GM19452 (cell line): Measurements from ENCODE around the gene CST9L.

Experiments used
- ATAC-seq: cut with Tn5 transposase; IDR thresholded peaks from one replicate; pipeline ENCODE4 v1.9.1; 2021; ENCODE audit not compliant: unreplicated experiment

Gene CST9L

GRCh38 chr20:23568320-23568970, at the start of gene CST9L:
Gene CST9L, minus strand, starts transcription at chr20:23568484. Its CDS starts 34 bp downstream, at chr20:23568450.
- ATAC-seq, result no peak

- no peak for ATAC-seq
Observed at GRCh38 chr20:23614163-23614562, 45.9 kb upstream of the CST9L start.

DNA sequence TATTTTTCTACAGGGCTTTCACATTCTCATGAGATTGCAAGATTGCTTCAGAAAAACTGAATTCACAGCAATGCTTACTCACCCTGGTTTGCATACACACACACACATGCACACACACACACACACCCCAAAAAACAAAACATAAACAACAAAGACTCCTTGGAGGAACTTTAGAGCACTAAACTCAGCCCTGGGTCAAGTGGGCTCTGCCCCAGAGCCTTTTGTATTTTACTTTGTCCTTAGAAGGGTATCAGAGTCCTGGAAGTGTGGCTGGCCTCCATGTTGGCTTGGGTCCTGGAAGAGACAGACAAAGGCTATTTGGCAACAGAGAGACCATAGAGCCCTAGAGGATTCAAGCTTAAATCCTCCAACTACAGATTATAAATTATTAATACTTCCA, 45.4 kb upstream of the CST9L start:
- ATAC-seq, result no peak

- ATAC-seq, result no peak
Observed at GRCh38 chr20:23612396-23612795, 44.1 kb upstream of the CST9L start.

DNA sequence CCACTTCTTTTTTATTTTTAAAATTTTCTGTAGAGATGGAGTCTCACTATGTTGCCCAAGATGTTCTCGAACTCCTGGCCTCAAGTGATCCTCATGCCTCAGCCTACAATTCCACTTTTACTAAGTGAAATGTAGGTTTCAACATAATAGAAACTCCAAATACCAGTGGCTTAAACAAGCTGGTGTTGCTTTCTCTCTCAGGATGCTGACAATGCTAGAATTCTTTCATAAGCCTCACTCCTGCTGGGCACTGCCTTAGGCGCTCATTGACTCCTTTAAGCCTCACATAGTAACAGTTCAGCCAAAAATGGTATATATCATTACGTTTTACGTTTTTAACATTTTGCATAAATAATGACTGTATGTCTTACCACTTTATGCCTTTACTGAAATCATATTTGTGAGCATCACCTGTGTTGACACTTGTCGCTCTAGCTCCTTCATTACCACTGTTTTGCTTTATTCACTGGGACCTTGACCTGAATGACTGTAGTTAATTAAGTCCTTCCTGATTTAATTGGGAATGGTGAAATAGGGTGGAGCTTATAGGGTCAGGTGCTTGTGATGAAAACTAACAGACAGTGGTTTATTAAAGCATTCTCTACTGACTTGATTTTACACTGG, 41.3 kb upstream of the CST9L start:
- ATAC-seq, result no peak

DNA sequence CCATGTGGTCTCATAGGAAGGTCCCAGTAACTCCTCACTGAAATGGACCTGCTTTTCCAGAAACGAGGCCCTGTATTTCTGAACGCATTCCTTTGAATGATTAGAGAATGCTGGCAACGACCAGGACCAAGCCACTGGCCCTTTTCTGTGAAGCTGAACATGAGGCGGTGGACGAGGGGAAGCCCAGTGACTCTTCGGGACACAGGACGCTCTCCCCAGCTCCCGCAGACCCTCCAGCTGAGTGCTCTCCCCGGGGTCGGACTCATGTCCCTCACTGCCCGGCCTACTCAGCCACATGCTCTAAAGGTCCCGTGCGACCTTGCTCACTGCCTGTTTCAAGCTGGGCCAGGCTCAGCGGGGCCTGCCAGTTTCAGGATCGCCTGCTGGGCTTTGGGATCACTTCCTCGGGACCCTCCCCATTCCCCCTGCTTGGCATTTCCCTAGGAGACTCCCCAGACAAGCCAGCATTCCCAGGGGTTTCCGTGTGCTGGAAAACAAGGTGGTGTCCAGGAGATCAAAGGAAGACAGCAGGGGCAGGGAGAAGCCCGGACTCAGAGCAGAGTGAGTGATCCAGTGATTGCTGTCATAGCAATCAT, 40.1 kb upstream of the CST9L start:
- no peak for ATAC-seq

GRCh38 chr20:23607497-23608245, 39.4 kb upstream of the CST9L start:
- no peak for ATAC-seq

GRCh38 chr20:23606652-23607049, 38.4 kb upstream of the CST9L start:
- ATAC-seq, result peak; percentile 88

GRCh38 chr20:23605867-23606651, 37.8 kb upstream of the CST9L start, which contains the start of gene CST9:
Gene CST9, minus strand, starts transcription at chr20:23605917. Its CDS starts 53 bp downstream, at chr20:23605864.
- no peak for ATAC-seq

GRCh38 chr20:23604306-23604705, 36.0 kb upstream of the CST9L start:
- no peak for ATAC-seq

- ATAC-seq, result no peak
Observed at GRCh38 chr20:23603321-23603720, 35.0 kb upstream of the CST9L start.

- ATAC-seq, result no peak
Observed at GRCh38 chr20:23602699-23603098, 34.4 kb upstream of the CST9L start.

DNA sequence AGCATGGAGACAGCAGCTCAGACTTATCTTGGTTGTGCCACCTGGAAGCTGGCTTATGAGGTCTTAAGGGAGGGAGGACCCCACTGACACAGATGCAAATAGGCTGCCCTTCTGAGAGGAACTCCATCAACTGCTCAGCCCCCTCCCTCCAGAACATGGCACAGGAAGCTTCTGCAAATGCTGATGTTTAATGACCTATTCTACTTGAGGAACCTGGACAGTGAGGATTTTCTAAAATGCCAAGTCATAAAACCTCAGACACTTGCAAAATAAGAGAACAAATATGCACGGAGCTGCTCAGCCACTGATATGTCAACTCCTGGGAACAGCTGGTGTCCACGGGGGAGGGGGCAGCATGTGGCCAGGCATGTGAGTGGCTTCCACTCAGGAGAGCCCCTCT, 34.0 kb upstream of the CST9L start:
- no peak for ATAC-seq

- no peak for ATAC-seq
Observed at GRCh38 chr20:23601715-23602114, 33.4 kb upstream of the CST9L start.

- ATAC-seq, result no peak
Observed at GRCh38 chr20:23598481-23598880, 30.2 kb upstream of the CST9L start.

DNA sequence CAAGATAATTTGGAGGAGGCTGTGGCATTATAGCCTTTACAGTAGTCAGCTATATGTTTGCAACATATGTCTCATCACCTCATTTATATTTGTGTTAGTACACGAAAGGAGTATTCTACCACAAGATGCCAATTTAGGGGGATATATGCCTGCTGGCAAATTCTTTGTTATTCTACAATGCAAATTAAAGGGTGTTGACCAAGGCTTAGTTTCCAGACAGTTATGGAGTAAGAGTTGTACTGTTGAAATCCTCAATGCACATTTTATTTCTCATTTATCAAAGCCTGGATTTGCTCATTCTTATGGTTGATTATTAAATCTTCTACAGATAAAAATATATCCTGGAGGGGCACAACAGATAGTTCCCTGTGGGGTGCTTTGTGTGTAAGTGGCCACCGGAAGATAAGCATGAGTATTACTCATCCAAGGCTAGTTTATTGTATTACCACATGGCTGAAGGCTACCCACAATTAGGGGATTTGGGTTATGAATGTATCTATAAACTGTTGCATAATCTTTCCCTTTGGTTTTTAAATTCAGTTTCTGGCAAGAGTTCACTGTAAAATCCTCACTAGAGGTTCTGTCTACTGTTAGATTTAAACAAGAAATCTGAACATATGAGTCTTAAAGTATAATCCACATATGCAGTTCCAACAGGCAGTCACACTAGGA, 28.4 kb upstream of the CST9L start:
- no peak for ATAC-seq

DNA sequence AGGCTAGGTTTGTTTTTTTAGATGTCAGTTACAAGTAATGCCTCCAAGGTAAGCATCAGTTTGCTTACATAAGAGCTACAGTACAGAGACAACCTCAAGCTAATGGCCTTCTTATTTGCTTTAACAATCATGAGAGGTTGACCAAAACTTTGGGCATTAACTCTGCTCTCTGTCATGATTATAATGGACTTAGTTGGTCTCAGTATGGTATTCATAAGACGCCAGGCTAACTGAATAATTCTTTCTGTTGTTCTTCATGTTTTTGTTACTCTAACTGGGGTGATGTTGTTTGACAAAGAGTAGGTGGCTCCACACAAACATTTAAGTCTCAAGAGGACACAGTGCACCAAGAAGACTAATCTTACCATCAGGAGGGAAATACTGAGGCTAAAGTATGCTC, 27.7 kb upstream of the CST9L start:
- no peak for ATAC-seq

DNA sequence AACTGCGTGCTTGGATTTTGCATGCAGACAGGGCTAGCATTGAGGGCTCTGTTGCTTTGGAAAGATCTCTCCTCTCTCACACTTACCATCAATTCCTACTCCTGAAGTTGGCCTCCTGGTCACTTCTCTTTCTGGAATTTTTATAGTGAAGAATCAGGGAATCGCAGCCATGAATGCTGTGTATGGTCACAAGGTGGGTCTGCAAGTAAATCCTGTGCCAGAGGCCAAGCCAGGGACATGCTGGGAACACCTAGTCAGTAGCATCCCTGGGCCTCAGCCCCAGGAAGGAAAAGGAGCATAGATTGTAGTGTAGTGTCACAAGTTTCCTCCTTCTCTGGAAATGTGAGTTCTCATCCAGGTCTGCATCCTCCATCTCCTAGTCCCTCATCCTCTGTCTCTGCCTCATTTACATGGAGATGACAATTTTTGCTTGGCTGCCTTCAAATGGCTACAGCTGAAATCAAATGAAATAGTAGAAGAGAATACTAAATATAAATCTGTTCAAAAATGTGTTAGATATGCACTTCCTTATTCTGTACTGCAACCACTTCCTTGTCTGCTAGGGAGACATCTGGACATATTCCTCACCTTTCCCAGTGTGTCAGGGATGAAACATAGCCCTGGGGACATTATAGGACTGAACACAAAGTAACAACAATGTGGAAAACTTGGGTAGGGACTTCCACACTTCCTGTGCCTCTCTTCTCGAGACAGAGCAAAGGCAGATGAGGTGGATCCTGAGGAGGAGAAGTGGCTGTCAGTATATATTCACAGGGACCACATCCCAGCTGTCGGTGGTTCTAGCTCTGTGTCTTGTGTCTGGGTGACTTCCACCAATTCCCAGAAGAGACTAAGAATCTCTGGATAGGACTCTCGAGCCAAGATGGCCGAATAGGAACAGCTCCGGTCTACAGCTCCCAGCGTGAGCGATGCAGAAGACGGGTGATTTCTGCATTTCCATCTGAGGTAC, 20.4 kb upstream of the CST9L start:
- ATAC-seq, result no peak

GRCh38 chr20:23587631-23588030, 19.3 kb upstream of the CST9L start:
- no peak for ATAC-seq
